CD8-positive, alpha-beta memory T cell (primary cell): ENCODE data around the gene KCNC4. TPM values are rescaled to one million over a fixed set of nuclear protein-coding genes. Genes with fewer than 3 reads are reported as not detected.
A peak's percentile ranks its signal among the peaks of the same experiment; 100 is the strongest.

Source experiments
- CTCF ChIA-PET: fragments of 350-600 bp; sonication (Branson Sonifier 250); formaldehyde crosslinking; loops from one replicate; lab custom pipeline; 2021; ENCODE audit warnings: antibody characterized with exemption; lab: Charles Lee
- POLR2A ChIA-PET: fragments of 350-600 bp; sonication (Branson Sonifier 250); formaldehyde crosslinking; loops from one replicate; lab custom pipeline; 2021; ENCODE audit warnings: antibody characterized with exemption; lab: Charles Lee
- DNase-seq, 5 donors: peaks; one replicate each; pipeline versions ENCODE4 v3.0.0 to v3.0.0-alpha.2; 2020 to 2022; ENCODE audit warnings: mixed read lengths in 1 of 5
- H3K27ac ChIP-seq: one replicate; pipeline ENCODE4 v1.7.0; 2013; ENCODE audit warnings: low read depth, mild to moderate bottlenecking, low read length, moderate library complexity
- H3K27me3 ChIP-seq: 2 replicates; pipeline ENCODE4 v1.7.0; 2013; ENCODE audit warnings: low read length, mild to moderate bottlenecking; ENCODE audit not compliant: insufficient read depth, poor library complexity, severe bottlenecking
- H3K36me3 ChIP-seq: 2 replicates; pipeline ENCODE4 v1.7.0; 2013; ENCODE audit warnings: mild to moderate bottlenecking, low read length, moderate library complexity; ENCODE audit not compliant: insufficient read depth
- H3K4me1 ChIP-seq: 2 replicates; pipeline ENCODE4 v1.7.0; 2013; ENCODE audit warnings: mild to moderate bottlenecking, low read length, moderate library complexity; ENCODE audit not compliant: insufficient read depth
- H3K4me3 ChIP-seq: 2 replicates; pipeline ENCODE4 v1.7.0; 2013; ENCODE audit warnings: mild to moderate bottlenecking, low read length
- H3K9me3 ChIP-seq: 2 replicates; pipeline ENCODE4 v1.7.0; 2013; ENCODE audit warnings: mild to moderate bottlenecking, low read length
- H3K27ac Mint-ChIP-seq, 8 donors: one replicate each; pipeline ENCODE4 v1.8.0; 2020 to 2021; ENCODE audit warnings: mixed read lengths in 8 of 8, mild to moderate bottlenecking in 6 of 8, inconsistent platforms in 3 of 8, moderate library complexity in 3 of 8
- H3K27me3 Mint-ChIP-seq, 2 donors: one replicate each; pipeline ENCODE4 v1.8.0; 2020 to 2021; ENCODE audit warnings: mixed read lengths in 2 of 2, mild to moderate bottlenecking in 1 of 2, moderate library complexity in 1 of 2
- H3K36me3 Mint-ChIP-seq, 3 donors: one replicate each; pipeline ENCODE4 v1.8.0; 2020 to 2021; ENCODE audit warnings: mixed read lengths in 3 of 3, inconsistent platforms in 1 of 3, mild to moderate bottlenecking in 1 of 3
- H3K4me1 Mint-ChIP-seq, 3 donors: one replicate each; pipeline ENCODE4 v1.8.0; 2020 to 2021; ENCODE audit warnings: mixed read lengths in 3 of 3, inconsistent platforms in 1 of 3, mild to moderate bottlenecking in 1 of 3
- H3K4me3 Mint-ChIP-seq, 7 donors: one replicate each; pipeline ENCODE4 v1.8.0; 2020 to 2021; ENCODE audit warnings: mixed read lengths in 7 of 7, mild to moderate bottlenecking in 6 of 7, moderate library complexity in 4 of 7, inconsistent platforms in 2 of 7
- H3K9me3 Mint-ChIP-seq, 5 donors: one replicate each; pipeline ENCODE4 v1.8.0; 2020 to 2022; ENCODE audit warnings: mixed read lengths in 5 of 5, mild to moderate bottlenecking in 3 of 5, moderate library complexity in 2 of 5, inconsistent platforms in 1 of 5
- polyA plus RNA-seq: library from polyadenylated mRNA; unstranded; fragments of 300-500 nt; fragmentation: Illumina TruSeq; gene quantifications from one replicate; pipeline ENCODE4 v1.2.3, GENCODE V29; 2021
- total RNA-seq, 2 experiments: library from RNA; stranded (reverse); gene quantifications; one replicate each; pipeline ENCODE4 v1.2.3, GENCODE V29; 2021

The KCNC4 gene
- total and polyA plus RNA-seq, 3 experiments from 2014 or later = 2.0 to 8.4 (median 6.4) TPM

DNA sequence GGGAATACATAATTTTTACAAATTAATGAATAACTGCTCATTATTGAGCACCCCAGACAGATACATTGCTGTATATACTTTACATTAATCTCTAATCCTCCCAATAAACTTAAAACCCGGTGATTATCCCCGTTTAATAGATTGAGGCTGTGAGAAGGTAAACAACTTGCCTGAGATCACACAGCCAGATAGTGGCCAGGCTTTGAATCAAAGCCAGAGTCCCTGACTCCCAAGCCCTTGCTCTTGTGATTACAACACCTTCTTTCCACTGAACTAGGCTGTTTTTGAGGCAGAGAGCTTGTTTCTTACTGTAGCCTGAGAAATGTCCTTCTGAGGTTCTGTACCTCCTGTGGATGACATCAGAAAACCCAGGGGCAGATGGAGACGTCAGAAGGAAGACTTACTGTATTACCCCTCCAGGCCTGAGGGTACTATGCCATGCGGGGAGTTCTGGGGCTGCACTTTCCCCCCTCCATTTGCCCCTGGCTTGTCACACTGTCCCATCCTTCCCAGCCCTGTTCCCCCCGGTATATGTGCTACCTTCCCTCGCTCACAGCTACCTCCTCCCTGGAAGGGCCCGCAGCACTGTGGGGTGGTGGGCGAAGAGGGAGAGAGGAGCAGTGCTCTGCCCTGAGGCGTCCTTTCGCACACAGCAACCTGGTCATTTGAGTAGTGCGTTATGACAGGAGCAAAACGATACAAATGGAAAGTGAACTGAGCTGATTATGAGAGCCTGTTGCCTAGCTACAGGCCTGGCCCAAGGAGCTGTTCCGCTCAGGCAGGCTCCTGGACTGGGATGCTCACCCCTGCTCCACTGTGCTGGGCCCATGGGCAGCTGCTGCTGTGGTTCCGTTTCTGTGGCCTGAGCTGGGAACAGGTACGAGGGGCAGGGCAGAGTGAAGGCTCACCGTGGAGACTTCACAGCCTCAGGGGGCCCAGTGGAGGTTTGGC is 4.6 kb downstream of the KCNC4 start:
- DNase-seq = no peak
- ChIA-PET CTCF (interaction anchor here (0.9 to 1.4 kb wide), 3 partner anchors 8 to 245 kb away, joined by 4 to 8 read pairs (median 7); no protein-coding TSS in a partner anchor), POLR2A (no interaction called here)
- Mint-ChIP-seq H3K36me3 (peaks cover 0 to 1% (median 0%) of the 10 kb centered on the region in 3 donors), H3K27me3 (peaks cover 0 to 3% of the 10 kb centered on the region in 2 donors), H3K4me3 (peak overlapping the region in 3 of 7 donors; percentile 10 to 26 (median 13)), H3K27ac (peak overlapping the region in 5 of 8 donors; percentile 5 to 84 (median 70)), H3K4me1 (peaks cover 17 to 49% (median 27%) of the 10 kb centered on the region in 3 donors), H3K9me3 (no peaks in the 10 kb centered on the region)
- Histone ChIP-seq H3K4me1 (peaks cover 11% of the 10 kb centered on the region), H3K4me3 (no peak overlapping the region), H3K27me3 (no peaks in the 10 kb centered on the region), H3K9me3 (no peaks in the 10 kb centered on the region), H3K36me3 (no peaks in the 10 kb centered on the region), H3K27ac (no peak overlapping the region)

DNA sequence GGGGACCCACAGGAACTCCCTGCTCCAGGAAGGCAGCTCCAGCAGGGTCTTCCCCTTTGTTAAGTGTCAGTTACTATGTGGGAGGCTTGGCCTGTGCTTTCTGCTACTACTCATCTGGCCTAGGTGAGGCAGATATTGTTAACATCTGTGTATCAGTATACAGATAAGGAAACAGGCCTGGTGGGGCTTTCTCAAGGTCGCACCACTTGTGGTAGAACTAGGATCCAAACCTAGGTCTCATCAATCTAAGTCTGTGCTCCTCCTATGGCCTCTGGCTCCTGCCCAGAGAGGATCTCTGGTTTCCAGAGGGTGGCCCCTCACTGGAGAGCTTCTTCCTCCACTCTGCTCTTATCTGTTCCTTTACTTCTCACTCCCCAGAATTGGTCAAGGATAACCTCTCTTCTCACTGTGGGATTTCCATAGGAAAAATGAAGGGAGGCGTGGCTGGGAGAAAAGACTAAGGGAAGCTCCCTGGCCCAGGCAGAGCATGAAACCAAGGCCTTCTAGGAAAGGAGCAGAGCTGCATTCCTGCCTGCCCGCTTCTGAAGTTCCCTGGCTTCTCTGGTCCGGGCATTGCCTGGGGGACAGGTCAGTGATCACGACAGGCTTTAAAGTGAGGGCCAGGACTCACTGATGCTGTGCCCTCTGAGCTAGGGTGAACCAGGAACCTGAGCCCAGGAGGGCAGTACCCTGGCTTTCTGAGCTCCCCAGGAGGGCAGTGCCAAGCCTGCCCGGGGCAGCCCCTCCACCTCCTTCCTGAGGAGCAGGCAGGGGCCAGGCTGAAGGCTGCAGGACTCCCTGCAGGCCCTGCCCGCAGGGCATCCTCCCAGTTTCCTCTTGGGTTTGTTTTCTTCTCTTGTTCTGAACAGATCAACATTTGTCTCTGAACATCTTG is 5.8 kb downstream of the KCNC4 start:
- Histone ChIP-seq H3K27ac (no peak overlapping the region), H3K9me3 (no peaks in the 10 kb centered on the region), H3K36me3 (no peaks in the 10 kb centered on the region), H3K27me3 (no peaks in the 10 kb centered on the region), H3K4me3 (no peak overlapping the region), H3K4me1 (peaks cover 10% of the 10 kb centered on the region)
- ChIA-PET CTCF (interaction anchor here (0.9 to 1.4 kb wide), 5 partner anchors 9 to 244 kb away, joined by 3 to 8 read pairs (median 4); no protein-coding TSS in a partner anchor), POLR2A (no interaction called here)
- Mint-ChIP-seq H3K27ac (peak overlapping the region in 1 of 8 donors; percentile 42), H3K4me1 (peaks cover 16 to 47% (median 27%) of the 10 kb centered on the region in 3 donors), H3K4me3 (no peak overlapping the region), H3K9me3 (no peaks in the 10 kb centered on the region), H3K27me3 (peaks cover 0 to 2% of the 10 kb centered on the region in 2 donors), H3K36me3 (peaks cover 0 to 5% (median 0%) of the 10 kb centered on the region in 3 donors)
- no peak for DNase-seq

DNA sequence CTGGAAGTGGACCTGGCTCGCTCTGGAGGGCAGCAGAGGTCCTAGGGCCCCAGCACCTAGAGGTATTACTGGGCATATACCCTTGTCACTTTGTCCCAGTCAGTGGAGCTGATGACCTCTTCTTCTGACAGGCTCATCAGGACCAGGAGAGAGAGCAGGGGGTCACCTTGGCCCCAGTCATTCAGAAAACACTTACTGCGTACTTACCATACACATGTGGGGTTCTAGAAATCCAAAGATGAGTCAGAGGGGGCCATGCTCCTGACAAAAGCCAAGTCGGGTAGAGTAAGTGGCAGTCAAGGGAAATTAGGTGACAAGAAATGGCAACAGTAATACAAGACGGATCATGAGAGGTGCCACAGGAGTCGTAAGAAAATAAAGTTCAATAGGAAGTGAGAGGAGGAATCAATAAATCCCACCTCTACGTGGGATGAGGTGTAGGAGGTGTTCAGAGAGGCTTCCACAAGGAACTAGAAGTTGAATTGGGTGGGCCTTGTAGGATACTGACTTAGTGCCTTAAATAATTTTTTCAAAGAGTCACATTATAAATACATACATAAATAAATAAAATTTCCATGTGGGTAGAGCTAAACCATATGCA is 6.8 kb downstream of the KCNC4 start:
- Mint-ChIP-seq H3K27ac (peak overlapping the region in 2 of 8 donors; percentile 58 to 68), H3K4me1 (peaks cover 12 to 41% (median 27%) of the 10 kb centered on the region in 3 donors), H3K36me3 (peaks cover 0 to 3% (median 0%) of the 10 kb centered on the region in 3 donors), H3K27me3 (peaks cover 0 to 2% of the 10 kb centered on the region in 2 donors), H3K9me3 (no peaks in the 10 kb centered on the region), H3K4me3 (no peak overlapping the region)
- no peak for DNase-seq
- H3K36me3 ChIP-seq = no peaks in the 10 kb centered on the region
- H3K9me3 ChIP-seq = no peaks in the 10 kb centered on the region
- no peaks in the 10 kb centered on the region for H3K27me3 ChIP-seq
- H3K27ac ChIP-seq = no peak overlapping the region
- POLR2A ChIA-PET = no interaction called here
- peaks cover 10% of the 10 kb centered on the region for H3K4me1 ChIP-seq
- CTCF ChIA-PET = interaction anchor here (0.9 to 1.2 kb wide), 2 partner anchors 10 to 224 kb away, joined by 3 to 4 read pairs; no protein-coding TSS in a partner anchor
- no peak overlapping the region for H3K4me3 ChIP-seq

DNA sequence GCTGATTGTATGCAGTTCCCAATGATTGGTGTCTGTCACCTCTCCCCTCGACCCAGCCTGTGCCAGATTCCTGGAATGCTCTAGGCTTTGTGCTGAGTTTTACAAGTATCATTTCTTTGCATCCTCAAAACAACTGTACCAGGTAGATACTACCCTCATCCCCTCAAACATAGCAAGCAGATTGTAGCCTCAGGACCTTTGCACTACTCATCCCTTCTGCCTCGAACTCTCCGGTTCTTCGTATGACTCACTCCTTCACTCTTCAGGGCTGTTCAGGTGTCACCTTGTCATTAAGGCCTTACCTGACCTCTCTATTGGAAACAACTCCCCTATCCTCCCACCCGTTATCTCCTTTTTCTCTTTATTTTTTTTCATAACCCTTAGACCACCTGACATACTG is 8.0 kb downstream of the KCNC4 start:
- peak overlapping the region in 1 of 7 donors; percentile 28 for H3K4me3 Mint-ChIP-seq
- CTCF ChIA-PET = no interaction called here
- Histone ChIP-seq H3K36me3 (no peaks in the 10 kb centered on the region), H3K4me3 (no peak overlapping the region), H3K27ac (no peak overlapping the region), H3K27me3 (no peaks in the 10 kb centered on the region), H3K9me3 (no peaks in the 10 kb centered on the region), H3K4me1 (no peaks in the 10 kb centered on the region)
- POLR2A ChIA-PET = no interaction called here
- peak overlapping the region in 3 of 8 donors; percentile 2 to 9 (median 4) for H3K27ac Mint-ChIP-seq
- DNase-seq = no peak
- peaks cover 0 to 9% (median 0%) of the 10 kb centered on the region in 3 donors for H3K36me3 Mint-ChIP-seq
- no peaks in the 10 kb centered on the region for H3K27me3 Mint-ChIP-seq
- H3K9me3 Mint-ChIP-seq = no peaks in the 10 kb centered on the region
- peaks cover 5 to 30% (median 18%) of the 10 kb centered on the region in 3 donors for H3K4me1 Mint-ChIP-seq

DNA sequence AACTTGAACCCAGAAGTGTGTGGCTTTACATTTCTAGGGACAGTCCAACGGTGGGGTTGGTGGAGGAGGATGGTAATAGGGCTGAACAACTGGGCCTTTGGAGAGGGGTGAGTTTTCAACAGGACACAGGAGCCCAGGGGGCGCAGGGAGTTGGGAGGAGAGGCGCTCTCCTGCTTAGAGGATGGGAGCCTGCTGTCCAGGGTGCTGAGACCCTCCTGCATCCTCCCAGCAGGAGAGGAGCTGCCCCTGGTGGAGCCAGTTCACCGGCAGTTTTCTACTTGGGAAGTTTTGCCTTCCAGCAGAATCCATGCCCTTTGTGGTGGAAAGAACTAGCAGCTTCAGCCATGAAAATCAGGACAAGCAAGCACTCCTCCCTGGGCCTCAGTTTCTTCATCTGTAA is 8.6 kb downstream of the KCNC4 start:
- H3K4me1 ChIP-seq = no peaks in the 10 kb centered on the region
- Mint-ChIP-seq H3K27me3 (no peaks in the 10 kb centered on the region), H3K4me3 (no peak overlapping the region), H3K9me3 (no peaks in the 10 kb centered on the region), H3K27ac (peak overlapping the region in 1 of 8 donors; percentile 44), H3K36me3 (peaks cover 0 to 14% (median 0%) of the 10 kb centered on the region in 3 donors), H3K4me1 (peaks cover 1 to 24% (median 13%) of the 10 kb centered on the region in 3 donors)
- no peak overlapping the region for H3K27ac ChIP-seq
- H3K27me3 ChIP-seq = no peaks in the 10 kb centered on the region
- no peaks in the 10 kb centered on the region for H3K9me3 ChIP-seq
- H3K36me3 ChIP-seq = no peaks in the 10 kb centered on the region
- DNase-seq = no peak
- POLR2A ChIA-PET = no interaction called here
- CTCF ChIA-PET = interaction anchor here (1.2 kb wide), 1 partner anchor 94 kb away, joined by 8 read pairs; no protein-coding TSS in a partner anchor
- no peak overlapping the region for H3K4me3 ChIP-seq

DNA sequence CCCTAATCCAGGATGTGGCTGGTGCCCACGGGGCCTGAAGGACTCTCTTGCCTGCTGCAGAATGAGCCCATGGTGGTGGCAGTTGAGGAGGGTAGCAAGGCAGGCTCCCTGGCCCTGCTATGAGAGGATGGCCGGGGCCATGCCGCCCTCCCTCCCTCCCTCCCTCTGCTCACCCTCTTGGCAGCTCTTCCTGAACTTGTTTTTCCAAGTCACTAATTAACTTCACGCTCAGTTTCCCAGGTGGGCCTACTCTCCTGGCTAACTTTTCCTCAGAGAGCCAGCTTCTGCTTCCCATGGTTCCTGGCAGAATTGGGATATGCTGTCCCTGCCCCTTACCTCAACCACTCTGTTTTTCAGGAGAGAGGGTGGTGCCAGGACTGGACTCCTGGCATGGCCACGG is 10.2 kb downstream of the KCNC4 start:
- POLR2A ChIA-PET = no interaction called here
- CTCF ChIA-PET = no interaction called here
- no peak overlapping the region for H3K27ac Mint-ChIP-seq
- H3K4me1 Mint-ChIP-seq = peaks cover 0 to 10% (median 0%) of the 10 kb centered on the region in 3 donors
- H3K4me3 Mint-ChIP-seq = no peak overlapping the region
- no peaks in the 10 kb centered on the region for H3K9me3 ChIP-seq
- no peak overlapping the region for H3K4me3 ChIP-seq
- no peaks in the 10 kb centered on the region for H3K4me1 ChIP-seq
- no peaks in the 10 kb centered on the region for H3K27me3 ChIP-seq
- H3K36me3 Mint-ChIP-seq = peaks cover 0 to 17% (median 4%) of the 10 kb centered on the region in 3 donors
- no peak for DNase-seq
- H3K27me3 Mint-ChIP-seq = no peaks in the 10 kb centered on the region
- H3K36me3 ChIP-seq = no peaks in the 10 kb centered on the region
- H3K27ac ChIP-seq = no peak overlapping the region
- H3K9me3 Mint-ChIP-seq = no peaks in the 10 kb centered on the region

DNA sequence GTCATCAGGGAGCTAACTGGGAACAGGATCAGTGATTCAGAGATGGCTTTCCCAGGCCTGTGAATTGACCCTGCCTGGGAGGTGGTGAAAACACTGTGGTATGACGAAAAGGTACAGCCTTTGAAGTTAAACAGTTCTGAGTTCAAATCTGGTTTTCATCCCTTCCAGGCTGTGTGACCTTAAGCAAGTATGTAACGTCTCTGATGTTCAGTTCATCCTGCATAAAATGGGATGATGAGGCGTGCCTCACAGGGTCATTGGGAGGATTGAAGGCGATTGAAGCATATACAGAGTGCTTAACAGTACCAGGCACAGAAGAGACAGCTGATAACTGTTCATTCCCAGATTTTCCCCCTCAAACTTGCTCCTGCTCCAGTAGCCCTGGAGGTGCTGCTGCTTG is 11.0 kb downstream of the KCNC4 start:
- H3K36me3 Mint-ChIP-seq = peaks cover 0 to 17% (median 4%) of the 10 kb centered on the region in 3 donors
- H3K27ac Mint-ChIP-seq = peak overlapping the region in 1 of 8 donors; percentile 75
- Histone ChIP-seq H3K4me3 (no peak overlapping the region), H3K27me3 (no peaks in the 10 kb centered on the region), H3K36me3 (no peaks in the 10 kb centered on the region), H3K9me3 (no peaks in the 10 kb centered on the region), H3K4me1 (no peaks in the 10 kb centered on the region), H3K27ac (no peak overlapping the region)
- no peak overlapping the region for H3K4me3 Mint-ChIP-seq
- peaks cover 0 to 4% (median 0%) of the 10 kb centered on the region in 3 donors for H3K4me1 Mint-ChIP-seq
- H3K27me3 Mint-ChIP-seq = no peaks in the 10 kb centered on the region
- H3K9me3 Mint-ChIP-seq = no peaks in the 10 kb centered on the region
- DNase-seq = no peak
- POLR2A ChIA-PET = no interaction called here
- CTCF ChIA-PET = no interaction called here
